Endometrial microvascular endothelial cells (primary cell): Measurements from ENCODE around the gene CDIPT. TPM values are rescaled to one million over a fixed set of nuclear protein-coding genes. Genes with fewer than 3 reads are reported as not detected.
"Not testable (repeated sequence)": the region's sequence is repeated elsewhere in the genome, so short reads cannot be mapped to it uniquely, and the experiment has no call there.

Experiments
- in situ Hi-C: cut with HindIII; loops from 2 replicates; pipeline ENCODE4 v1.10.0; 2017; ENCODE audit warnings: low sequenced_read_pairs, low pct_unique_long_range_greater_than_20kb; ENCODE audit errors: inconsistent ontology term
- total RNA-seq: library from RNA; depleted of rRNA; stranded (reverse); fragments of >200 nt; gene quantifications from one replicate; pipeline ENCODE4 v1.2.3, GENCODE V29; 2015; ENCODE audit errors: inconsistent ontology term

The CDIPT gene, protein sequence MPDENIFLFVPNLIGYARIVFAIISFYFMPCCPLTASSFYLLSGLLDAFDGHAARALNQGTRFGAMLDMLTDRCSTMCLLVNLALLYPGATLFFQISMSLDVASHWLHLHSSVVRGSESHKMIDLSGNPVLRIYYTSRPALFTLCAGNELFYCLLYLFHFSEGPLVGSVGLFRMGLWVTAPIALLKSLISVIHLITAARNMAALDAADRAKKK
- 105 TPM for total RNA-seq

DNA sequence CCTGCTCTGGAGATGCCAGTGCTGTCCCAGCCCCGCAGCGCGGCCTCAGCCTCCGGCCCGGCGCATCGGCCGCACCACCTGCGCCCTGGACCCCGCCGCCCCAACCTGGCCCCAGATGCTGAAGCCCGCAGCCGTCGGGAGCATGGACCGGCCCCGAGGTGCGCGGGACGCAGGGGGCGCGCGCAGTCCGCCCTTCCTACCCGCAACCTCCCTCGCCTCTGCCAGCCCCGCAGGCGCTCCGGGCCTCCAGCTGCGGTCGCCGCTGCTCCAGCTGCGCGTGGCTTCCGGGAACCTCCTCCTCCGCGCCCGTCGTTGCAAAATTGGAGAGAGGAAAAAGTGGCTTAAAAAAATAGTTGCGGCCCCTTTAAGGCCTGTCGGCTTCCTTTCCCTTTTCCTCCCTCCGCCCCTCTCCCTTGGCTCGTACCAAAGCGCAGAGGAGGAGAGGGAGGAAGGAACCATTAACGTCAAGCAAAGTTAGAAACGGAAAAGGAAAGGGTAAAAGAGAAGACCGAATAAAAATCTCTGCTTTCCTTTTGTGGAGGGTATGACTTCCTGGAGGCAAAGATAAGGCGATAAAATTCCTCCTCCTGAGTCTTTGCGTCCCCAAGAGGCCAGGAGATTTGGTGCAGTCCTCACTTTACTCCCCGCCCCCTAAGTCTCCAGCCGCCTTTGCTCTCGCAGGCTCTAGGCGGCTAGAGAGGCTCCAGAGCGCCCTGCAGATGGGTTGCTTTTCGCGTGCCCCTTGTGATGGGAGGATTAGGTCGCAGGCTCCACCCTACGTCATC is at the start of gene CDIPT:
Gene CDIPT, minus strand, starts transcription at position 343 of the 785 bp plus-strand sequence. CDS start 369 bp downstream, outside the sequence.
- in situ Hi-C loops: loop anchor here (10.0 kb wide), 1 partner anchor 58 kb away; the partner anchor contains the start of gene MAZ

DNA sequence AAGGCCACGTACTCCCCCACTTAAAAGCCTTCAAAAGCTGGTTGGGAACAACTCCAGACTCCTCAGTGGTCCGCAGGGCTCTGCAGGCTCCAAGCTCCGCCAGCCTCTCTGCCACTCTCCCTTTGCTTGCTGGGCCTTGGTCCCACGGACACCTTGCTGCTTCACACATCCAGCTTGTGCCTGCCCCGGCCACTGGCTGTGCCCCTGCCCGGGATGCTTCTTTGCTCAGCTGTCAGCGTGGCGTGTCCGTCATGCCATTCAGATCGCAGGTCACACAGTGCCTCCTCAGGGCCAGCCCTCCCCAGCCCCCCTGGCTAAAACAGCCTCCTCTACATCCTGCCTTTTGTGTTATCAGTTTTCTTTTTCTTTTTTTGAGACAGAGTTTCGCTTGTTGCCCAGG is 49.1 kb upstream of the CDIPT start:
- in situ Hi-C loops: no loop called here

DNA sequence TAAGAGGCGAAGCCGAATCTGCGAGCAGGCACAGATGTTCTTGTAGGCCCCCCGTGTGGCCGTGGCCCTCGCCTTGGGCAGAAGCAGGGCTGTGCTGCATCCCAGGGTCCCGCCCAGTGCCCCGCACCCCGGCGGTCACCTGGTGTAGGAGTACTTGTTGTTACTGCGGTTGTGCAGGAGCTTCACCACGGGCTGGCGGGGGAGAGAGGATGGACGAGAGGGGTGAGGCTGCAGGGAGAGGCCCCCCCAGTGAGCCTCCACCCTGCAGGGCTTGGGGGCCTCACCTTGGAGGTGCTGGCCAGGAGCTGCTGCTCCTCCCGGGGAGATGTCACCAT is 48.6 kb upstream of the CDIPT start:
- in situ Hi-C loops: no loop called here

GRCh38 chr16:29910819-29911675 is 48.0 kb upstream of the CDIPT start:
- in situ Hi-C loops: no loop called here

- in situ Hi-C loops: not testable (repeated sequence)
Observed at GRCh38 chr16:29909851-29910250, 46.8 kb upstream of the CDIPT start.

DNA sequence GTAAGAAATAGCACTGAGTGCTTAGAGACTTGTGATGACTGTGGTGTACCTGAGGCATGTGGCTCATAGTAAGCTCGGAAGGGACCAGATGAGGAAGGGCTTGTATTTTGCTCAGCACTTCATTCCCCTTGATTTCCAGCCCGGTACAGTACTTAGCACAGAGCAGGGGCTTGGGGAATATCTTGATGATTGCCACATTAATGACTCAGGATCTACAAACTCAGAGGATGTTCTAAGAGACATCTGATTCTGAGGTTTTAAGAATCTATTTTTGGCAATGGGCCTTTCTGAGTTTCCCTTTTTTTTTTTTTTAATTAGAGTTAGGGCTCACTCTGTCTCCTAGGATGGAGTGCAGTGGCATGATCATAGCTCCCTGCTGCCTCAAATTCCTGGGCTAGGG is 46.4 kb upstream of the CDIPT start:
- in situ Hi-C loops: no loop called here

DNA sequence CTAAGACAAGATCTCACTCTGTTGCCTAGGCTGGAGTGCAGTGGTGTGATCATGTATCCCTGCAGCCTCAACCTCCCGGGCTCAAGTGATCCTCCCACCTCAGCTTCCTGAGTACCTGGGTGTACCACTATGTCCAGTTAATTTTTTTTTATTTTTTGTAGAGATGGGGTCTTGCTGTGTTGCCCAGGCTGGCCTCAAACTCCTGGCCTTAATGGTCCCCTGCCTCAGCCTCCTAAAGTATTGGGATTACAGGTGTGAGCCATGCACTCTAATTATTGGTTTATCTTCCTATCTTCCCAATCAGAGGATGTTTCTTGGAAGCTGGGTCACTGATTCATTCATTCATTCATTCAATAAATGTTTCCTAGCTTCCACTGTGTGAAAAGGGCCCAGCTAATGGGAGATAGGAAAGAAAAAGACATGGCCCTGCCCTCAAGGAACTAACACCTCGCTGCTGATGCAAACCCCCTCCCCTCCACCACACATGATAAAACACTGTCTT is 45.7 kb upstream of the CDIPT start:
- in situ Hi-C loops: no loop called here

DNA sequence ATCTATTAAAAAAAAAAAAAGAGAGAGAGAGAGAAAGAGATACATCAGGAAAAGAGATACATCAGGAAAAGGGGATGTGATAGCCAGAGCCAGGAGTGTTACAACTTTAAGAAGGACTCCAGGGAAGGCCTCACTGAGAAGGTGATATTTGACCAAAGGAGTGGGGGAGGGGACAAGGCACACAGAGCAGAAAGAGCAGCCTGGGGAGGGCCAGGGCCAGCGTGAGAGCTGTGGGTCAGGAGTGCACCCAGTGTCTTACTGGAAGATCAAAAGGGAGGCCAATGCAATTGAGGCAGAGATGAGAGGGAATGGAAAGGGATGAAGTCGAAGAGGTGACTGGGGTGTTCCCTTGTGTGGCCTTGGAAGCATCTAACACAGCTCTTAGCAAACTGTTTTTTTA is 44.9 kb upstream of the CDIPT start:
- in situ Hi-C loops: no loop called here

GRCh38 chr16:29906520-29907244 is 43.7 kb upstream of the CDIPT start:
- in situ Hi-C loops: no loop called here

DNA sequence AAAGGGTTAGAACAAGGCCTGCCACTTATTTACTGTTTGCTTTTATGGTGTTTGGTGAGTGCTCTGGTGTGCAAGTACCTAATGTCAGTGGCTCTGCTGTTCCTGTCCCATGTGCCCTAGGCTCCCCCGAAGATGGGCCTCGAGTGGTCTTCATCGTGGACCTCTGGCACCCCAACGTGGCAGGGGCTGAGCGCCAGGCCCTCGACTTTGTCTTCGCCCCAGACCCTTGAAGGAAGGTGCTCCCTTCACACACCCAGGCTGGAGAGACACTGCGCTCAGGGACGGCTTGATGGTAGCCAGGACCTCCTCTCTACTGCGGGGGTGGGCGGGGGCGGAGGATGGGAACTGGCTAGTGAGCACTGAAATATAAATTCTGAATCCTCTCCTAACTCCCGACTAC is 42.6 kb upstream of the CDIPT start:
- in situ Hi-C loops: no loop called here

DNA sequence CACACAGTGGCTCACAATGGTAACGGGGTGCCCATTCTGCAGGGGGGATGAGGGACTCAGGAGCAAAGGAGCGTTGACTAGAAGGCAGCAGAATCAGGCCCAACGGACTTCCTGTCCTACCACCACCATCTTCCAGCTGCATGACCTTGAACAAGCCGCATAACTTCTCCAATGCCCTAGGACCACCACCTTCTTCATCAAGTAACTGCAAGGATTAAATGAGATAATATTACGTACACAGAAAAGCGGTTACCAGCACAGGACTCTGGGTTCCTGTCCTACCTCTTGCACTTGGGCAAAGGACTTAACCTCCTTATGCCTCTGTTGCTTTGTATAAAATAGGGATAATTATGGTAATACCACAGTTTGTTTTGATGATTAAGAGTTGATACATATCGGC is 41.9 kb upstream of the CDIPT start:
- in situ Hi-C loops: no loop called here

- in situ Hi-C loops: no loop called here
Observed at GRCh38 chr16:29903590-29903989, 40.6 kb upstream of the CDIPT start.

DNA sequence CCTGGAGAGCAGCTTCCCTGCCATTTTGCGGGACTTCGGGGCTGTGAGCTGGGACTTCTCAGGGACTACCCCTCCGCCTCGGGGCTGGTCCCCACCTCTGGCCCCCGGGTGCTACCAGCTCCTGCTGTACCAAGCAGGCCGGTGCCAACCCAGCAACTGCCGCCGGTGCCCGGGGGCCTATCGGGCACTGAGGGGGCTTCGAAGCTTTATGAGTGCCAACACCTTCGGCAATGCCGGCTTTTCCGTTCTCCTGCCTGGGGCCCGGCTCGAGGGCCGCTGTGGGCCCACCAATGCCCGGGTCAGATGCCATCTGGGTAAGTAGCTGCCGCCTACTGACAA is 38.5 kb upstream of the CDIPT start:
- in situ Hi-C loops: no loop called here

GRCh38 chr16:29900888-29901606 is 38.0 kb upstream of the CDIPT start:
- in situ Hi-C loops: no loop called here

DNA sequence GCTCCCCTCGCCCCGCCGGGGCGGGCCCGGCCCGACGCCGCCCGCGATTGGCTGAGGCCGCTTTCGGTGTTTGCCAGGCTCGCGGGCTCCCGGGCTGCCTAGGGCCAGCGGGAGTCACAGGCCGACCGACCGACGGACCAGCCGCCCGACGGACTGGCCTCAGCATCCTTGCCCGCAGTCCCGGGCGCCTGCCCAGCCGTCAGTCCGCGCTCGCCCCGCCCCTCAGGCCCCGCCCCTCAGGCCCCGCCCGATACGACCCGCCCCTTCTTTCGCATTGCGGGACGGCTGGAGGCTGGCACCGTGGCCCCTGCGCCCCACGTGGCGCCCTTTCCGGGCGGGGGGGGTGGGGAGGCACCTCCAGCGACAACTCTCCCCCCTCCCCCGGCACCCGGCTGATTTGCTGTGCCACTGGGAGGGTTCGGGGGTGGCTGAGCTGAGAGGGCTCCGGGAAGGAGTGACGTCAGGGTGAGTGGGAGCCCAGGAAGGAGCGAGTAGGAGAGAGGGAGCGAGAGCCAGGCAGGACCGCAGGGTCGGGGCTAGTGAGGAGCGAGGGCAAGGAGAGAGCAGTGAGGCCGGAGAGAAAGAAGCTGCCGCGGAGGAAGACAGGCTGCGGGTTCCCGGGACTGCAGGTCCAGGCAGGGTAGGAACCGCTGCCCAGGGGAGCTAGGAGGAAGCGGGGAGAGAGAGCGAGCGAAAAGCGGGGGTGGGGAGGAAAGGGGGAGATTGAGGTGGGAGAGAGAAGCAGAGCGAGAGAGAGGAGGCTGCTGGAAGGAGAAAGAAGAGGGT is 37.3 kb upstream of the CDIPT start, which contains the start of gene ASPHD1:
Gene ASPHD1, plus strand, starts transcription at position 387 of the 786 bp plus-strand sequence. CDS start 484 bp downstream, outside the sequence.
- in situ Hi-C loops: no loop called here

GRCh38 chr16:29899516-29900101 is 36.6 kb upstream of the CDIPT start, which contains the start of gene SEZ6L2:
Gene SEZ6L2 (minus strand): TSS chr16:29899550. CDS start chr16:29899019, 531 bp downstream.
- in situ Hi-C loops: no loop called here
